HepG2 (cell line): ENCODE results near the gene NEDD8. TPM values are rescaled to one million over a fixed set of nuclear protein-coding genes. Genes with fewer than 3 reads are reported as not detected.

ENCODE experiments used
- CEBPG ChIP-seq: IDR thresholded peaks from 2 replicates; pipeline ENCODE4 v1.6.1; 2016
- EP300 ChIP-seq, 3 experiments: sonication (generic) in 1 of 3; formaldehyde crosslinking in 1 of 3; IDR thresholded peaks; 2 replicates each; pipeline versions ENCODE4 v1.5.1 to v1.6.1; 2011 to 2020; ENCODE audit warnings: low read depth in 2 of 3, low read length in 2 of 3, borderline replicate concordance in 1 of 3, improper control_type of control experiment in 1 of 3, mild to moderate bottlenecking in 1 of 3, missing genetic modification reagents in 1 of 3, moderate library complexity in 1 of 3
- HDAC2 ChIP-seq: sonication (generic); formaldehyde crosslinking; IDR thresholded peaks from 2 replicates; pipeline ENCODE4 v1.4.0; 2020; ENCODE audit warnings: missing genetic modification reagents
- HNF1B ChIP-seq: sonication (generic); formaldehyde crosslinking; IDR thresholded peaks from 2 replicates; pipeline ENCODE4 v1.5.1; 2020; ENCODE audit warnings: mild to moderate bottlenecking, moderate library complexity, missing genetic modification reagents
- MLX ChIP-seq: IDR thresholded peaks from 2 replicates; pipeline ENCODE4 v1.6.1; 2016
- MTERF4 ChIP-seq: sonication (generic); formaldehyde crosslinking; IDR thresholded peaks from 2 replicates; pipeline ENCODE4 v1.8.0; 2023; ENCODE audit warnings: mild to moderate bottlenecking, missing genetic modification reagents
- NKX3-1 ChIP-seq: sonication (generic); formaldehyde crosslinking; IDR thresholded peaks from 2 replicates; pipeline ENCODE4 v1.5.0; 2020; ENCODE audit warnings: missing genetic modification reagents
- PPARG ChIP-seq: conservative IDR thresholded peaks from 2 replicates; pipeline ENCODE4 v1.6.1; 2016; ENCODE audit warnings: missing biosample characterization, missing genetic modification reagents
- RAD21 ChIP-seq: fragments of 450-650 bp; formaldehyde crosslinking; IDR thresholded peaks from 2 replicates; pipeline ENCODE4 v1.5.0; 2020; ENCODE audit warnings: mild to moderate bottlenecking
- SRSF9 ChIP-seq: fragments of 200-400 bp; formaldehyde crosslinking; IDR thresholded peaks from 2 replicates; pipeline ENCODE4 v1.6.1; 2018; ENCODE audit warnings: borderline replicate concordance, mild to moderate bottlenecking, low read depth, low read length; ENCODE audit not compliant: insufficient read depth, poor library complexity, severe bottlenecking
- SYNCRIP ChIP-seq: fragments of 200-400 bp; formaldehyde crosslinking; IDR thresholded peaks from 2 replicates; pipeline ENCODE4 v1.6.1; 2018; ENCODE audit warnings: mild to moderate bottlenecking, low read depth, low read length; ENCODE audit not compliant: insufficient read depth
- THYN1 ChIP-seq: sonication (generic); formaldehyde crosslinking; IDR thresholded peaks from 2 replicates; pipeline ENCODE4 v1.8.1; 2023; ENCODE audit warnings: low read depth, mild to moderate bottlenecking, moderate library complexity, missing genetic modification reagents, borderline replicate concordance
- U2AF1 ChIP-seq: fragments of 200-400 bp; formaldehyde crosslinking; optimal IDR thresholded peaks from 2 replicates; pipeline ENCODE3; 2017; ENCODE audit warnings: mild to moderate bottlenecking, low read depth, low read length
- USF2 ChIP-seq, 2 experiments: sonication (generic) in 1 of 2; formaldehyde crosslinking in 1 of 2; IDR thresholded peaks; 2 replicates each; pipeline versions ENCODE4 v1.5.1 to v1.6.1; 2011 to 2020; ENCODE audit warnings: borderline replicate concordance in 1 of 2, low read depth in 1 of 2, low read length in 1 of 2, mild to moderate bottlenecking in 1 of 2, missing genetic modification reagents in 1 of 2, moderate library complexity in 1 of 2
- ZBTB1 ChIP-seq: sonication (generic); formaldehyde crosslinking; IDR thresholded peaks from 2 replicates; pipeline ENCODE4 v1.4.0; 2020; ENCODE audit warnings: missing genetic modification reagents, borderline replicate concordance
- ZNF235 ChIP-seq: sonication (generic); formaldehyde crosslinking; IDR thresholded peaks from 2 replicates; pipeline ENCODE4 v1.8.1; 2023; ENCODE audit warnings: mild to moderate bottlenecking, missing genetic modification reagents, borderline replicate concordance
- ZNF660 ChIP-seq: sonication (generic); formaldehyde crosslinking; IDR thresholded peaks from 2 replicates; pipeline ENCODE4 v1.5.1; 2020; ENCODE audit warnings: mild to moderate bottlenecking, low read depth, missing genetic modification reagents, borderline replicate concordance
- ZNF710 ChIP-seq: sonication (generic); formaldehyde crosslinking; IDR thresholded peaks from 2 replicates; pipeline ENCODE4 v1.5.0; 2020; ENCODE audit warnings: mild to moderate bottlenecking, missing genetic modification reagents, borderline replicate concordance
- ZNF839 ChIP-seq: sonication (generic); formaldehyde crosslinking; IDR thresholded peaks from 2 replicates; pipeline ENCODE4 v1.4.0; 2020; ENCODE audit warnings: missing genetic modification reagents, mild to moderate bottlenecking, borderline replicate concordance
- ZNF878 ChIP-seq: sonication (generic); formaldehyde crosslinking; IDR thresholded peaks from 2 replicates; pipeline ENCODE4 v1.8.1; 2023; ENCODE audit warnings: mild to moderate bottlenecking, missing genetic modification reagents, moderate library complexity
- polyA plus RNA-seq, 8 experiments: library from polyadenylated mRNA; depleted of rRNA in 3 of 8; stranded (reverse) in 7 of 8; unstranded in 1 of 8; fragments of >200 nt; fragmentation: Illumina TruSeq in 4 of 8; extraction: Trizol in 4 of 8; gene quantifications; 2 replicates each; pipeline versions ENCODE4 v1.2.1 to v1.2.3, GENCODE V29; 2011 to 2016; ENCODE audit warnings: low read depth in 4 of 8, missing spikeins in 1 of 8, mixed read lengths in 1 of 8; ENCODE audit not compliant: insufficient read depth in 1 of 8
- total RNA-seq, 5 experiments: library from RNA; depleted of rRNA; stranded (reverse); fragments of >200 nt; fragmentation: Illumina TruSeq; extraction: Trizol; gene quantifications; 2 replicates each; pipeline ENCODE4 v1.2.3, GENCODE V29; 2016; ENCODE audit warnings: low read depth in 1 of 5

NEDD8 gene
- total and polyA plus RNA-seq, 2 of the 13 experiments (the other 11 are each of a cell fraction or from before 2014, with no cell fraction given), result 535 to 713 TPM

DNA sequence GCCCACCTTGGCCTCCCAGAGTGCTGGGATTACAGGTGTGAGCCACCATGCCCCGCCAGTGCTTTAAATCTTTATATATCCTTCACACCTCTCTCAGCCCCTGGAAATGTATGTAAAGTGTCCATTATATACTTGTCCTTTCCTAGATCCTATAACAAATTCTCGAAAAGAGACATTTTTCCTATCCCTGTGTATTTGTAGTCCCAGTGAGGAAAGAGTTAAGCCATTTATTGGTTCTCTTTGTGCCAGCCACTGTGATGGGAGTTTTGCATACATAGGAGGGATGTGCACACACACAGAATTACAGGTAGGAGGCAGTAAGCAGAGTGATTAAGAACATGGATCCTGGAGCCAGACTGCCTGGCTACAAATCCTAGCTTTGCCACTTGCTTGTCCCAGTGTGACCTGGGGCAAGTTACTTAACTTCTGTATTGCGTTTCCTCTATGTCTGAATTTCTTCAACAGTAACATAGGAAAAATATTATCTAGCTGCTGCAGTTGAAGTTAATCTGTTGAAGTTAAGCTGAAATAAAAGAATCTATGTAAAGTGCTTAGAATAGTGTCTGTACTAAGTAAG lies 41.3 kb upstream of the NEDD8 start (continued):
- no peak for TF ChIP-seq MLX (CRISPR knock-in tag)
- TF ChIP-seq CEBPG, result no peak
- no peak for TF ChIP-seq ZBTB1 (CRISPR knock-in tag)
- no peak for TF ChIP-seq U2AF1
- no peak for TF ChIP-seq ZNF878 (CRISPR knock-in tag)
- TF ChIP-seq HNF1B, result no peak
- no peak for TF ChIP-seq SYNCRIP
- no peak for TF ChIP-seq PPARG
- TF ChIP-seq SRSF9, result no peak
- TF ChIP-seq RAD21 (CRISPR knock-in tag), result no peak
- no peak for TF ChIP-seq HDAC2 (CRISPR knock-in tag)
- TF ChIP-seq ZNF710 (CRISPR knock-in tag), result no peak
- no peak for TF ChIP-seq NKX3-1 (CRISPR knock-in tag)
- TF ChIP-seq THYN1 (CRISPR knock-in tag), result no peak
- no peak for TF ChIP-seq ZNF235 (CRISPR knock-in tag)
- TF ChIP-seq ZNF839 (CRISPR knock-in tag), result no peak
- TF ChIP-seq EP300 (IDR thresholded peaks at IDR 0.05; ENCODE audit: low read depth in 2 of 2, low read length in 2 of 2), result no peak
- TF ChIP-seq EP300 (CRISPR knock-in tag; IDR thresholded peaks at IDR 0.05; ENCODE audit: borderline replicate concordance), result 0 out of 2 replicates have a peak, but pooled peaks have one; percentile 15
- no peak for TF ChIP-seq MTERF4 (CRISPR knock-in tag)
- no peak for TF ChIP-seq USF2 (IDR thresholded peaks at IDR 0.05; ENCODE audit: low read depth, low read length)
- TF ChIP-seq USF2 (CRISPR knock-in tag; IDR thresholded peaks at IDR 0.05; ENCODE audit: borderline replicate concordance), result no peak
- TF ChIP-seq ZNF660, result no peak
